ENCODE data around the gene VMAC.
"Not testable (repeated sequence)": the region's sequence is repeated elsewhere in the genome, so short reads cannot be mapped to it uniquely, and the experiment has no call there.

VMAC gene, protein sequence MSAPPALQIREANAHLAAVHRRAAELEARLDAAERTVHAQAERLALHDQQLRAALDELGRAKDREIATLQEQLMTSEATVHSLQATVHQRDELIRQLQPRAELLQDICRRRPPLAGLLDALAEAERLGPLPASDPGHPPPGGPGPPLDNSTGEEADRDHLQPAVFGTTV

DNA sequence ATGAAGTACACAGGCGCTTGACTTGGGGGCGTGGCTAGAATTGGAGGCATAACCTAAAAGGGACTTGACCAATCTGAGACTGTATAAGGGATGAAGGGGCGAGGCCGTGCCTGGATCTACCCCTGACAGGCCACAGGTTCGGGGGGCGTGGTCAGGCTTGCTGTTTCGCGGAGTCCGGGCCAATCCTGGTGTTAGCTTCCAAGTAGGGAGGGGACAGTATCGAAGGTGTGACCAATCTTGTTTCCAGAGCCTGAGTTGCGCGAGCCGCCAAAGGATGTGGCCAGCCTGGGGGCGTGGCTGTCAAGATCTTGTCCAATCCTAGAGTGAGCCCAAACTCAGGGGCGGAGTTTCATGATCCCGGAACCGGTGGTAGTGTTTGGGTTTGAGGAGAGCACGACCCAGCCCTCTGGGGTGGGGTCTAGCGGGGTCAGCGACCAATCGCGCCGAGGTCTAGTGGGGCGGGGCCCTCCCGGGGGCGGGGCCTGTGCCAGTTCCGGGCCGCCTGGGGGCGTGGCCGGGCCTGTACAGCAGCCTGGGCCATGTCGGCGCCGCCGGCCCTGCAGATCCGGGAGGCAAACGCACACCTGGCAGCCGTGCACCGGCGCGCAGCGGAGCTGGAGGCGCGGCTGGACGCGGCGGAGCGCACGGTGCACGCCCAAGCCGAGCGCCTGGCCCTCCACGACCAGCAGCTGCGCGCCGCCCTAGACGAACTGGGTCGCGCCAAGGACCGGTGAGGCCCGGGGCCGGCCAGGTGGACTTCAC lies at the start of gene VMAC:
Gene VMAC, plus strand, starts transcription at position 521 of the 762 bp plus-strand sequence. Its CDS starts 19 bp downstream, at position 540.
- peak; percentile 100 for DNase-seq

- not testable (repeated sequence) for DNase-seq
Observed at GRCh38 chr19:5855151-5855550, 49.5 kb upstream of the VMAC start.

- no peak for DNase-seq
Observed at GRCh38 chr19:5857203-5858081, 47.2 kb upstream of the VMAC start.

DNA sequence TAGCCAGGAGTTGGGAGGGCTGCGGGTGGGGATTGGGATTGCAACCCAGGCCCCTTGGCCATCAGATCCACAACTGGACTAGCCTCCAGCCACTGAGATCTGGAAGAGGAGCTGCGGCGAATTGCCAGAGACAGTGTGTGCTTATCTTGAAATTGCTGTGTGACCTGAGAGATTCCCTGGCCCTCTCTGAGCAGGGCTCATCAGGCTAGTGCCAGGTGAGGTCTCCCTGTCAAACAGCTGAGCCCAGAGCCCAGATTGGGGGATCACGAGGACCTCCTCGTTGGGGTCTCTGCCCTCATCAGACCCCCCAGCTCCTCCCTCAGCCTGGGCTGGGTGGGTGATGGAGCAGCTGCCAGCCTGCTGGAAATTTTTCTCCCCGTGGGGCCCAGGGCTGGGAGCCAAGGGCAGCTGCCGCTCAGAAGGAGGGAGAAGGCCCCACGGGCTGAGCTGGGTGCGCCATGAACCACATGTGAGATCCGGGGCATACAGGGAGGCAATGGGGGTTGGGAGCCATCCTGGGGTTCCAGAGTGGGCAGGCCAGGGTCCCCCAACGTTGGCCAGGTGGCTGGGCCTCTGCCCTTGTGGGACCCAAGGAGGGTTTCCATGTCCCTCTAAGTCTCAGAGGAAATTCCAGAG lies 41.5 kb upstream of the VMAC start:
- DNase-seq, result no peak

DNA sequence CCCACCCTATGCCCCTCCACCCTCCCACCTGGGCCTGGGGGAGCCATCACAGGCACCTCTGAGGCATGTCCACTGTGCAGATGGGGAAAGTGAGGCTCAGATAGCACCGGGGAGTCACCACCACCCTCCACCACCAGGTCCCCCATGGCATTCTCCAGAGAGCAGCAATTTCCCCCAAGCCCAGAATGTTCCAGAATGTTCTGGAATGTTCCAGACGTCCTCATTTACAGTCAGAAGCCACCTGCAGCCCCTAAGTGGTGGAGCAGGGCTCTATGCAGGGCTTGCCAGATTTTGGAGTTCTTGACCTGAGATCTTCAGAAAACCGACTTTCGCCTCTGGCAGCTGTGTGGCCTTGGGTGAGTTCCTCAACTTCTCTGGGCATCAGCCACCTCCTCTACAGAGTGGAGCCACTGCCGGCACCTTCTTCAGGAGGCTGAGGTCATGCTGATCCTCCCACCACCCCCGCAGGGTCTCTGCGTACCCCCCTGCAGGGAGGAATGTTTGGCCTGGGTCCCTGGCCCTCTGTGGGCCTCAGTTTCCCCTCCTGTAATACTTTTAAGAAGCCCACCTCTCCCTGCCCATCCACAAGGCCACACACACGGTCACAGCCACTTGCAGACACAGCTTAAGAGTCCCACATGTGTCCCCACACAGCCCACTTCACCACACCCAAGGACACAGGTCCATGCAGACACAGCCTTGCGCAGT lies 40.5 kb upstream of the VMAC start:
- no peak for DNase-seq

GRCh38 chr19:5864725-5865486 lies 39.8 kb upstream of the VMAC start:
- no peak for DNase-seq

DNA sequence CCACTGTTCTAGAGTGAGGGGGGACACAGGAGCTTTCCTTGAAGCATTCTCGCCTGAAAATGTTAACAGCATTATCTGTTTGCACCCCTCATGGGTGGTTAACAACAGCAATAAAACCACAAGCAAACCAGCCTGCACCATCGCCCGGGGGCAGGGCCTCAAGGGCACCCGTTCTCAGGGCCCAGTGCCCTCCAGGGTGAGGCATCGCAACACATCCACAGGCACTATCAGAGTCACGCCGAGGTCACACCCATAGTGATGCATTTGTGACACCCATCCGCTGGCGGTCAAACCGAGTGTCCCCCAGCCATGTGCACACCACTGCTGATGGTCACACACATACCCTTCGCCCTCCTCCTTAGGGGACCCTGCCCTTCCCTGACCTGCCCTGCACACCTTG lies 38.9 kb upstream of the VMAC start:
- DNase-seq, result no peak

DNA sequence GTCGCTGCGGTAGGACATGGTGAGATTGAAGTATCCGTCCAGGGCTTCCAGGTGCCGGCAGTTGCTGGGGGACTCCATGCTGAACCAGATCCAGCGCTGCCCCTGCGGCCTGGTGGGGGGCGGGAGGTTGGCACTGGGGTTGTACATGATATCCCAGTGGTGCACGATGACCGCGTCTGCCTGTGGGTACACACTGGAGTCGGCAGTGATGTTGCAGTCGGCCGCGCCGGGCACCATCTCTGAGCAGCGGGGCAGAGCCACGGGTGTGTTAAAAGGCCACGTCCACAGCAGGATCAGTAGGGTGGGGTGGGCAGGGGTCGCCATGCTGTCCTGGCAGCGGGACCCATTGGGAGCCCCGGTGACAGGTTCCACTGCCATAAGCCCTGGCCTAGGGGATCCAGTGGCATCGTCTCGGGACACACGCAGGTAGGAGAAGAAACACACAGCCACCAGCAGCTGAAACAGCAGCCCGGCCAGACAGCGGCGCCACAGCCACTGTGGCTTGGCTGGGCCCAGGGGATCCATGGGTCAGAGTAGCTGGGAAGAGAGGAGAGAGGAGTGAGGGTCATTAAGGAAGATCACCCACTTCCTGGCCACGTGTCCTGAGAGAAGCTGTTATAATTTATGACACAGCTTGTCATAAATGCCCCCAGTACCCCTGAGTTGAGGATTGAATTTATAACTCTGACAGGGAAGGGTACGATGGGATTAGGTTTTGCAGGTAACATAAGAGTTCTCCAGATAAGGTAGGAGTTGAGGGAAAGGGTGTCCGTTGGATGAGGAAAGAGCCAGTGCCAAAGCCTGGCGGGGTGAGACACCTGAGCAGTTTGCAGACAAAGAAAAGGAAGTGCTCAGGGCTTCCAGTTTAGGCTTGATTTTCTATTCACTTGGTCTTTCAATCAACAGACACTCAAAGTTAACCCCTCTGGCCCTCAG lies 37.2 kb upstream of the VMAC start:
- no peak for DNase-seq

DNA sequence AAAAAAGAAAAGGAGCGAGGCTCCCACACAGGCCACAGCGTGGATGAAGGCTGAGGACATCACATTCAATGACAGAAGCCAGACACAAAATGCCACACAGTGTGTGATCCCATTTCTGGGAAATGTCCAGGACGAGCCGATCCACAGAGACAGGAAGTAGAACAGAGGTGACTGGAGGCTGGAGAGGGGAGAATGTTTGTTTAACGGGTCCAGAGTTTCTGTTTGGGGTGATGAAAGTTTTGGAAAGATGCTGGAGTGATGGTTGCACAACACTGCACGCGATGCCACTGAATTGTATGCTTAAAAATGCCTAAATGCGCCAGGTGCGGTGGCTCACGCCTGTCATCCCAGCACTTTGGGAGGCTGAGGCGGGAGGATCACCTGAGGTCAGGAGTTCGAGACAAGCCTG lies 33.7 kb upstream of the VMAC start:
- DNase-seq, result no peak

GRCh38 chr19:5873617-5874199 lies 31.0 kb upstream of the VMAC start:
- DNase-seq, result no peak

GRCh38 chr19:5874496-5874895 lies 30.2 kb upstream of the VMAC start:
- not testable (repeated sequence) for DNase-seq

GRCh38 chr19:5877427-5877826 lies 27.2 kb upstream of the VMAC start:
- DNase-seq, result no peak

- DNase-seq, result no peak
Observed at GRCh38 chr19:5877882-5878281, 26.8 kb upstream of the VMAC start.

GRCh38 chr19:5880196-5880595 lies 24.5 kb upstream of the VMAC start:
- no peak for DNase-seq

GRCh38 chr19:5880604-5881078 lies 24.0 kb upstream of the VMAC start:
- no peak for DNase-seq

GRCh38 chr19:5881543-5882299 lies 23.0 kb upstream of the VMAC start:
- DNase-seq, result no peak

DNA sequence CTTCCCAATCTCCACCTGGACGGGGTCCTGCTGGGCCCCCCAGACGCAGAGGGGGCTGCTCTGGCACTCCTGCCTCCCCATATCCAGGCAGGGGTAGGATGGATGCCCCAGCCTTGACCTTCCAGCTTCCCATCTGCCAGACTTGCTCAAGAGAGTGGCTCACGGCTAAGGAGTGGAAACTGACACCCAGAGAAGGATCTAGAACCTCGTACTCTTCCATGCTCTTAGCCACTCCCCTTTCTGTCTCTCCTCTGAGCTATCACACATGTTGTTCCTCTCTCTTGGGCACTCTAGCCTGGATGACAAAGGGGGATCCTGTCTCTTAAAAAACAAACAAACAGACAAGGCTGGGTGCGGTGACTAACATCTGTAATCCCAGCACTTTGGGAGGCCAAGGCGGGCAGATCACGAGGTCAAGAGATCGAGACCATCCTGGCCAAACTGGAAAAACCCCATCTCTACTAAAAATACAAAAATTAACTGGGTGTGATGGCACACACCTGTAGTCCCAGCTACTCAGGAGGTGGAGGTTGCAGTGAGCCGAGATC lies 22.2 kb upstream of the VMAC start:
- DNase-seq, result no peak

GRCh38 chr19:5883157-5883873 lies 21.4 kb upstream of the VMAC start:
- not testable (repeated sequence) for DNase-seq
